ENCODE data around the gene RXRA. TPM values are rescaled to one million over a fixed set of nuclear protein-coding genes. Genes with fewer than 3 reads are reported as not detected.

Gene RXRA
- total RNA-seq, 1 donor from 2014 or later = 14.0 TPM

DNA sequence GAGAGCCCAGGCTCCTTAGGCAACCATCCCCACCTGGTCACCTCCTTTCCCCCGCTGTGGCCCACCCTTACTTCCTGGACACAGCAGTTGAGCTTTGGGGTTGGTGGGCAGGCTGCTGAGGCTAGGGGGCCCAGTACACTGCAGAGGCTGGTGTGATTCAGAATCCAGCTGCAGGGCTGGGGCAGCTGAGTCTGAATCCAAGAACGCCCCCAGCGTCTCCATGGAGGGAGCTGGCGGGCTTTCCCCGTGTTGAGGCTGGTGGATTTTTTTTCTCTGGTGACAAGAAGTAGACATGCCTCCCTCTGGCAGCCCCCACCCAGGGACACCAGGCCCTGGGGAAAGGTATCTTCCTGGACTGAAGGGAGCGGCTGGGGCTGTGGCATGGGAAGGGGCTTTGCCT lies 104.8 kb downstream of the RXRA start:
- no peak for DNase-seq (ENCODE audit: low read depth in 2 of 2)

DNA sequence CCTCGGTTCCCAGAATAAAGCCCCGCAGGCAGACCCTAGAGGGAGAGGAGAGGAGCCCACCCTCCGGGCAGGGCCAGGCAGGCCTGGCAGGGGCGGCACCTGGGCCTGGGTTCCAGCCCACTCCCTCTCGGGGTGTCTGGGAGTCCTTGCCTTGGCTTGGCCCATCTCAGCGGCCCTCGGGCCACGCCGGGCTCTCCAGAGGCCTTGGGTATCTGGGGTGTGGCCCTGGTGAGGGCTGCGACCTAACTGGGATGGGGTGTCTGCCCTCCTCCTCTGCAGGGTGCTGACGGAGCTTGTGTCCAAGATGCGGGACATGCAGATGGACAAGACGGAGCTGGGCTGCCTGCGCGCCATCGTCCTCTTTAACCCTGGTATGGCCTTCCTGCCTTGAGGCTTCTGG lies 105.4 kb downstream of the RXRA start:
- no peak for DNase-seq (ENCODE audit: low read depth in 2 of 2)

GRCh38 chr9:134432471-134432870 lies 106.2 kb downstream of the RXRA start:
- DNase-seq (ENCODE audit: low read depth in 2 of 2) = no peak

DNA sequence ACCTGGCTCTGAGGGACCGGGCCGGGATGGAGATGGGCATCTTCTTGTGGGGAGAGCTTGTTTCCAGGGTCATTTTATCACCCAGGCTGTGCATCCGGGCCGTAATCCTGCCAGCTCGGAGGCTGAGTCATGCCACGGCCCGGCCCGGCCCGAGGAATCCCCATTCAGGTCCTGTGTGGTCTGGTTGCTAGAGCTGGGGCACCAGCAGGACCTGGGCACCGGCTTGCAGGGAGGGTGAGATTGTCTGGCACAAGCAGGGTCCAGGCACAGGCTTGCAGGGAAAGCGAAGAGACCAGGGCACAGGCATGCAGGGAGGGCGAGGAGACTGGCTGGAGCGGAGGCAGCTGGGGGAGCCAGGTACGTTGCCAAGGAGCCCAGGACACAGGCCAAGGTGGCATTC lies 106.8 kb downstream of the RXRA start:
- peak in 1 of 2 donors; percentile 47 for DNase-seq (ENCODE audit: low read depth in 2 of 2)

DNA sequence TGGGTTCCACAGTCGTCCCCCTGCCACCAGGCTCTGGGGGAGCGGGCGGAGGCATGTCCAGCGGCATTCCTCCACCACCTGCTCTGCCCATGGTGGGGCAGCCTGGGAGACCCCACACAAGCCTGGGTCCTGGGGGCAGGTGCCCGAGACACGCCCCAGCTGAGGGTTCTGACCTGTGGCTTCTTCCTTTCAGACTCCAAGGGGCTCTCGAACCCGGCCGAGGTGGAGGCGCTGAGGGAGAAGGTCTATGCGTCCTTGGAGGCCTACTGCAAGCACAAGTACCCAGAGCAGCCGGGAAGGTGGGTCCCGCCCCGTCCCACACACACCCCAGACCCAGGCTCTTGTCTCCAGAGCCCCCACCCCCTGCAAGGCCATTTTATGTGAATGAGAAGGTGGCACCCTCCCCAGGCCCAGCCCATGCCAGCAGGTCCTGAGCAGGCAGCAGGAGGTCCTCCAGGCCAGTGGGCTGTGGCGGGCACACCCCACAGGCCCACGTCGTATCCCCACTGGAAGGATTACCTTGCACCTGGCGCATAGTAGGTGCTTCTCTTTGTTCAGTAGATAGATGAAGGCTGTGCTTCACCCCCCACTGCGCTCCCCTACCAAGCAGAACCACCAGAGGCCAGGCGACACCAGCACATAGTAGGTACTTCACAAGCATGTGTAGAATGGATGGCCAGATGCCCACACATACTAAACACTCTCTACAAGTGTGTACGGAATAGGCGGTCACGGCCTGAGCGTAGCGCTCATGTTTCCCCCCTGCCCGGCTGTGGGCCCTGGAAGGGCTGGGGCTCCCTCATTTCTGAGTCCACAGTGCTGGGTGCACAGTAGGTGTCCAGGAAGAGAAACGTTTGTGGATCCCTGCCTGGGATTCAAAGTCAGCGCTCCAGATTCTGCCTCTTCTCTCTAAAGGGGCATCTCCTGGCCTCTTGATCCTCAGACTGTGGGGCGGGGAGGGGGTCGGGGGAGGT lies 107.9 kb downstream of the RXRA start:
- DNase-seq (ENCODE audit: low read depth in 2 of 2) = no peak

DNA sequence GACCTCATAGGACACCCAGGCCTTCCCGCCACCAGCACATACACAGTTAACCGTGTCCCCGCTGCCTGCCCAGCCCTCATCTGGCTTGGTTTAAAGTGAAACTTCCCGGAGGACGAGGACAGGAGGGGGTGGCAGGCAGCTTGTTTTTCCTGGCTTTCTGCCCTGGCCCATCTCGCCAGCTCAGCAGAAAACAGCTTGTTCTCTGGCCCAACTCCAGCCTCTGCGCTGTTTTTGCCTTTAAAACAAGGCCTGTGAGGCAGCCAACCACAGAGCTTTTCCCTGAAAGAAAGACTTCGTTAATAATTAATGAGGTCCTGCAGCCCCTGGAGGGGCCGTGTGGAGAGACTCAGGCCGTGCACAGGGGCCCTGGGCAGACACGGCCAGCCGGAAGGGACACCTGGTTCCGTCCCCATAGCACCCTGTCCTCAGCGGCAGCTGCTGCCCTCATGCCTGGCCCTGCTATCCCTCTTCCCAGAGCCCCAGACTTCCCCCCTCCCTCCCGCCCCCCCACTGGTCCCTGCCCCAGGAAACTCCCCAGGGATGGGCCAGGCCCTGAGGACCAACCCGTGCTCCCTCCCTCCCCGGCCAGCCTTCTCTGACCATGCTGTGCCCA lies 108.7 kb downstream of the RXRA start:
- peak; percentile 94 to 95 for DNase-seq (ENCODE audit: low read depth in 2 of 2)

DNA sequence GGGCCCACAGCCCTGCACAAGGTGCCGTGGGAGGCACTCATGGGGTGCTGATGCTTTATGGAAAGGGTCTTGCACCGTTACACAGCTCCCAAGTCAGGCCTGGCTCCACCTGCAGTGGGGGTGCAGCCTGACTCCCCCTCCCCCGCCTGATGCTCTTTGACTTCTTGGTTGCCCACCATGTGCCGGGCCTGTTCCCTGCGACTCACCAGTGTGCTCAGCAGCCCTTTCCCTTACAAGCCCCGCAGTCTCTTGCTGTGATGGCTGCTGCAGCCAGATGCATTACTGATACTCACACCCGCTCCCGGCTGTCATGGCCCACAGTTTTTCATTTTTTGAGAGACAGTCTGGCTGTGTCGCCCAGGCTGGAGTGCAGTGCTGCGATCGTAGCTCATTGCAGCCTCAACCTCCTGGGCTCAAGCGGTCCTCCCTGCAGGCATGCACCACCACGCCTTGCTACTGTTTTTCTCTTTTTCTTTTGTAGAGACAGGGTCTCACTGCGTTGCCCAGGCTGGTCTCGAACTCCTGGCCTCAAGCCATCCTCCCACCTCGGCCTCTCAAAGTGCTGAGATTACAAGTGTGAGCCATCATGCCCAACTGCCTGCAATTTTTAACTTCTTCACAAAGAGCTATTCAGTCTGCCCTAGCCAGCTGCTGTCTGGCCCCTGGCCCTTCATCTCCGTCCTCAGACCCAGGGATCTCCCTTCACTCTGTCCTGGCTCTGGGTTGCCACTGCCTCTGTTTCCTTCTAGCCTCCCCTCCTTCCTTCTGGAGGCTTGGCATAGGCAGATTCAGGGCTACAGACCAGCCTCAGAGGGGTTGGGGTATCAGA lies 109.5 kb downstream of the RXRA start:
- no peak for DNase-seq (ENCODE audit: low read depth in 2 of 2)

DNA sequence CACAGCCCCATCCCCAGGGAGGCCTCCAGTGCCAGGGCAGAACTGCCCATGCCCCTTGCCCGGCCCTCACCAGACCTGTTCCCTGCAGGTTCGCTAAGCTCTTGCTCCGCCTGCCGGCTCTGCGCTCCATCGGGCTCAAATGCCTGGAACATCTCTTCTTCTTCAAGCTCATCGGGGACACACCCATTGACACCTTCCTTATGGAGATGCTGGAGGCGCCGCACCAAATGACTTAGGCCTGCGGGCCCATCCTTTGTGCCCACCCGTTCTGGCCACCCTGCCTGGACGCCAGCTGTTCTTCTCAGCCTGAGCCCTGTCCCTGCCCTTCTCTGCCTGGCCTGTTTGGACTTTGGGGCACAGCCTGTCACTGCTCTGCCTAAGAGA lies 110.1 kb downstream of the RXRA start:
- no peak for DNase-seq (ENCODE audit: low read depth in 2 of 2)

- no peak for DNase-seq (ENCODE audit: low read depth in 2 of 2)
Observed at GRCh38 chr9:134436911-134437310, 110.7 kb downstream of the RXRA start.

- no peak for DNase-seq (ENCODE audit: low read depth in 2 of 2)
Observed at GRCh38 chr9:134437403-134438194, 111.3 kb downstream of the RXRA start.

DNA sequence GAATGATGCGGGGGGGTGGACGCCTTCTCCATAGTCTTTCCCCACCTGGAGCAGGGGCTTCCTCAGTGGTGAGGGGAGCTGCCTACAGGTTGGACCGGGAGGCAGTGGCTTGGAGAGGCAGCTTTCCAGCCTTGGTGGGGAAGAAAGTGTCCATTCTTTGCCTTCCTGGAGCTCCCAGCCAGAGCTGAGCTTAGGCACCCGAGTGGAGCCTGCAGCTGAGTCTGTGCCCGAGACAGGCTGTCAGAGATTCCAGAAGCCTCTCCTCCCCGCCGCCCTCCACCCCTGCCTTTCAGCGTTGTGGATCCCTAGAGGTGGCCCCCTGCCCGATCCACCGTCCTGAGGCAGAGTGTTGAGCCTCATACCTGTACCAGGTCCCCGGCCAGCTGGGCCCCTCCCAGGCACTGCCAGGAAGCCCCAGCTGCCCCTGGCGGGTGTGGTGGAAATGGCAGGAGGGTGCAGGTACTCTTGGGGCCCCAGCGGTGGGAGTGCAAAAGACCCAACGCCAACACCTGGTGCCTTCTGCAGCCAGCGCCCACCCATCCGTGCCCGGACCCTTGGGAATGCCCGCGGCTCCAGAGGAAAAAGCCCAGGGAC lies 112.0 kb downstream of the RXRA start:
- no peak for DNase-seq (ENCODE audit: low read depth in 2 of 2)

- no peak for DNase-seq (ENCODE audit: low read depth in 2 of 2)
Observed at GRCh38 chr9:134439368-134439784, 113.1 kb downstream of the RXRA start.

GRCh38 chr9:134440636-134441226 lies 114.5 kb downstream of the RXRA start:
- DNase-seq (ENCODE audit: low read depth in 2 of 2) = no peak

DNA sequence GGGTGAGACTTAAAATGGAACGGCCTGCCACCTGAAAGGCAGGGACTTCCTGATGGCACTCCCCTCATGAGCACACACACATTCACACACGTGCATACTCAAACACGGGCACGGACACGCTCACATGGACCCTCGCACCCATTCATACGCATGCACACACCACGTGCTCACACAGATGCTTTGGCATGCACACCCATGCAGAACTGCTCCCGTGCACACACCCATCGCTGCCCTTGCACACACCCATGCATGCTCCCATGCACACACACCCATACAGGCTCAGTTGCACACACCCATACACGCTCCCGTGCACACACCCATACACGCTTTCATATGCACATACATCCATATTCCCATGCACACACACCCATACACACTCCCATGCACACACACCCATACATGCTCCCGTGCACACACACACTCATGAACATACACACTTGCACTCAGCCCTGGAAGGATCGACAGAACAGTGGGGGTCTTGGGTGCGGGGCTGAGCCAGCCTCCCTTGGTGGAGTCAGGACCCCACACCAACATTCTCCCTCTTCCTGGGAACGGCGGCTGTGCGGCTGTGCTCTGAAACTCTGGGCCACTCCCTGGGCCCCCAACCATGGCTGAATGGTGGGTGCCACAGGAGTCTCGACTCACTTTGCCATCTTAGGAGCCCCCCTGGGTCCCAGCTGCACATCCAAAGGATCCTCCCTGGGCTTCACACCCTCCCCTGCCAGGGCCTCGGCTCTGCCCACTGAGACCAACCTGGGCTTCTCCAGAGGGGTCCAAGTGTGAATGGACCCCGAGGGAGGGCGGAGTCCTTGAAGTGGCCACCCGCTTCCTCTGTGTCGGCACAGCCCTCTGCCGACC lies 115.2 kb downstream of the RXRA start:
- DNase-seq (ENCODE audit: low read depth in 2 of 2) = no peak

DNA sequence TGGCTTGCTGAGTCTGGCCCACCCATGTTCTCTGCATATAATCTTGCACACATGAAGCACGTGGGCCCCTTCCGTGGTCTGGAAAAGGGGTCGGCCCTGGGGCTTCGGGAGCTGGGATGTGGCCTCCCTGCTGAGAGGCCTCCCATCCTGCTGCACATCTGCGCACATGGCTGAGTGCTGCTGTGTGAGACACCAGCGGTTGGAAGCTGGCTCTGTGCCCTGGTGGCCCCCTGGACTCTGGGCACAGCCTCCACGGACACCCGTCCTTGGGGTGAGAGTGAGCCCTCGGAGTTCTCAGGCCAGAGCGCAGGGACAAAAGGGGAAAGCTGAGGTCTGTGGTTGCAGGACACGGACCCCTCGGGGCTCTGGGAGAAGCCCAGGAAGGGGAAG lies 115.8 kb downstream of the RXRA start:
- no peak for DNase-seq (ENCODE audit: low read depth in 2 of 2)

DNA sequence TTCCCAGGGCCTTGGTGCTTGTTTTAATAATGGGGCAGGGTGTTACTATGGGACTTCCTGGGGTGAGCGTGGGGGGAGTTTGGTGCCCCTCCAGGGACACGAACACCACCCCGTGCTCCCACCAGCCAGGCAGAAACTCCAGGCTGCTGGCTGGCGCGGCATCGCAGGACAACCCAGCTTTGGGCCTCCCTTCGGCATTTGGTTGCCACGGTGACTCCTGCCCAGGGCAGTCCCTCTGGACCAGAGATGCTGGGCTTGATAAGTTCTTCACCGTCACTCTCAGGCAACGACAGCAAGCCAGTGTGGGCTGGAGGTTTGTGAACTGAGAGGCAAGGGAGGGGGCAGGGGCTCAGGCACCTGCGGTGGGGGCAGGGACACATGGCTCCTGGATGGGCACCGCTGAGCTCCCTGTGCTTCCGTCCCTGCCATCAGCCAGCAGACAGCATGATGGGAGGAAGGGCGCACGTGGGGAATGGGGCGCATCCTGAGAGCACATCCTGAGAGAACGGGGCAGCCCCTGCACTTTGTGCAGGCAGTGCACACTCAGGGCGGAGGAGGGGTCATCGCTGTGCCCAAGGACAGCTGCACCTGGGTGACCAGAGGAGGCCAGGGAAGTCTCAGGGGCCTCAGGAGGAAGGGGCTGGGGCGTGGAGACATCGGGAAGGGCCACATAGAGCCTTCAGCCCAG lies 116.4 kb downstream of the RXRA start:
- DNase-seq (ENCODE audit: low read depth in 2 of 2) = no peak

DNA sequence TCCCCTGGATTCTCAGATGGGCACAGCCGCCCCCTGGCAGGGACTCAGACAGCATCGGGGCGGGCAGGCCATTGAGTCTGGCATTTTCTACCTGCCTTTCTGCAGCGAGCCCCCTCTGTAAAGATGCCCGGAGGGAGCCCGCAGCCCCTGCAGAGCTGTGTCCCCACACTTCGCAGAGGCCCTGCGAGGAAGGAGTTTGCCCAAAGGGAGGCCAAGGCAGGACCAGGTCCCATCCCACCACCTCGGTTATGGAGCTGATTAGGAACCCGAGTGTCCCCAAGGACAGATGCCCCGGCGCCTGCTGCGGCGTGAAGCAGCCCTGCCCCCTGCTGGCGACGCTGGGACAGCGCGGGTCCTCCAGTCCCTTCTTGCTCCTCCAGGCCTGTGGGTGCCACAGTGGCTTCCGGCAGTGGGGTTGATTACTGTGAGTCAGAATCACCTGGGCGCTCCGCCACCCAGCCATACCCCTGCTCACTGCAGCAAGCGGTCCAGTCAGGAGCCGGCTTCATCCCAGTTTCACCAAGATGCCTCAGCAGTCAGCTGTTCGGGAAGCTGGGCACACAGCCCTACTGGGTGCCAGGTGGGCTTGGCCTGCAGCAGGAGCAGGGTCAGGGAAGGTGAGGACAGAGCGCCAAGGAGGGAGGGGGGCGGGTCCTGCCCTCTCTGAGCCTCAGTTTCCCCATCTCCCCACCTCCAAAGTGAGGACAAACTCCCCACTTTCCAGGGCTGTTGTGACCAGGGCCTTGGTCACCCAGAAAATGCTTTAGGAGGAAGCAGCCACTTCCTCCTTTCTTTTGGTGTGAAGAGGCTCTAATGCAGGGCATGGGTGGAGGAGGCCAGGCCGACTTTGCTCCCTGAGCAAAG lies 117.2 kb downstream of the RXRA start:
- DNase-seq (ENCODE audit: low read depth in 2 of 2) = peak; percentile 26 to 82

DNA sequence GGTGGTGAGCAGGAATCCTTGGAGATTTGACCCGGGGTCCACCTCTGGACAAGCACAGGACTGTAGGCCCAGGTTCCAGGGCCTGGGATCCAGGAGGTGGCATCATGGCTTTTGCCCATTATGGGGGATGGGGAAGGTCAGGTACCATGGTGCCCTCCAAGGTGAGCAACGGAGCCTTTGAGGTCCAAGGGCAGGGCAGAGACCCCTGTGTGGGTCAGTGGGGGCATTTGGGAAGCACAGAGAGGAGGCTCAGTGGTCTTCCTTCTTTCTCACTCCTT lies 117.7 kb downstream of the RXRA start:
- no peak for DNase-seq (ENCODE audit: low read depth in 2 of 2)
